Keratinocyte (primary cell): ENCODE measurements around the gene TIGD7. TPM values are rescaled to one million over a fixed set of nuclear protein-coding genes. Genes with fewer than 3 reads are reported as not detected.

Experiments used
- DNase-seq: peaks from one replicate; pipeline ENCODE4 v3.0.0-alpha.2; 2011; ENCODE audit warnings: low read depth, missing footprints, low spot score
- FAIRE-seq: peaks from 2 replicates; lab custom pipeline; 2011; peaks lifted over from hg19 to GRCh38; lab: Jason Lieb, UNC
- H2AFZ ChIP-seq: 2 replicates; pipeline ENCODE4 v1.6.0; 2012; ENCODE audit warnings: low read length, control low read depth, inconsistent platforms; ENCODE audit not compliant: control insufficient read depth
- H3K27ac ChIP-seq: 2 replicates; pipeline ENCODE4 v1.5.1; 2011; ENCODE audit warnings: low read length; ENCODE audit not compliant: control insufficient read depth, insufficient read depth
- H3K27me3 ChIP-seq: 3 replicates; pipeline ENCODE4 v1.6.0; 2011; ENCODE audit warnings: low read length; ENCODE audit not compliant: control insufficient read depth, insufficient read depth; ENCODE audit errors: extremely low read depth
- H3K36me3 ChIP-seq, 2 experiments: 2 replicates in 1 of 2; 3 replicates in 1 of 2; pipeline ENCODE4 v1.5.1; 2011; ENCODE audit warnings: low read length in 2 of 2, mild to moderate bottlenecking in 1 of 2; ENCODE audit not compliant: control insufficient read depth in 2 of 2, insufficient read depth in 2 of 2; ENCODE audit errors: extremely low read depth in 1 of 2
- H3K4me1 ChIP-seq: 3 replicates; pipeline ENCODE4 v1.5.1; 2011; ENCODE audit warnings: low read length; ENCODE audit not compliant: control insufficient read depth, insufficient read depth; ENCODE audit errors: extremely low read depth
- H3K4me2 ChIP-seq: 3 replicates; pipeline ENCODE4 v1.6.0; 2011; ENCODE audit warnings: low read depth, low read length; ENCODE audit not compliant: control insufficient read depth, insufficient read depth; ENCODE audit errors: extremely low read depth
- H3K4me3 ChIP-seq, 3 experiments: fragments of 200-600 bp in 1 of 3; sonication (generic) in 1 of 3; 2 replicates in 2 of 3; 3 replicates in 1 of 3; pipeline ENCODE4 v1.5.1; 2011 to 2016; ENCODE audit warnings: low read length in 3 of 3, mild to moderate bottlenecking in 3 of 3, control low read depth in 2 of 3, inconsistent platforms in 1 of 3, low read depth in 1 of 3, mixed read lengths in 1 of 3, mixed run types in 1 of 3, moderate library complexity in 1 of 3; ENCODE audit not compliant: control insufficient read depth in 2 of 3, insufficient read depth in 2 of 3; ENCODE audit errors: extremely low read depth in 1 of 3
- H3K79me2 ChIP-seq: 2 replicates; pipeline ENCODE4 v1.6.0; 2012; ENCODE audit warnings: low read length; ENCODE audit not compliant: control insufficient read depth, insufficient read depth
- H3K9ac ChIP-seq: 3 replicates; pipeline ENCODE4 v1.6.0; 2011; ENCODE audit warnings: low read length; ENCODE audit not compliant: control insufficient read depth, insufficient read depth; ENCODE audit errors: extremely low read depth
- H3K9me1 ChIP-seq: 3 replicates; pipeline ENCODE4 v1.6.0; 2011; ENCODE audit warnings: low read length; ENCODE audit not compliant: control insufficient read depth, insufficient read depth; ENCODE audit errors: extremely low read depth
- H3K9me3 ChIP-seq: 2 replicates; pipeline ENCODE4 v1.5.1; 2012; ENCODE audit warnings: low read depth, low read length; ENCODE audit not compliant: control insufficient read depth
- H4K20me1 ChIP-seq: 3 replicates; pipeline ENCODE4 v1.6.0; 2011; ENCODE audit warnings: low read length; ENCODE audit not compliant: control insufficient read depth, insufficient read depth; ENCODE audit errors: extremely low read depth
- CTCF ChIP-seq, 3 experiments: IDR thresholded peaks in 1 of 3; conservative IDR thresholded peaks in 1 of 3; optimal IDR thresholded peaks in 1 of 3; 2 replicates in 2 of 3; 3 replicates in 1 of 3; pipeline versions ENCODE3 to v1.5.1; 2011; ENCODE audit warnings: low read length in 3 of 3, mild to moderate bottlenecking in 3 of 3, moderate library complexity in 2 of 3, control low read depth in 1 of 3, inconsistent platforms in 1 of 3; ENCODE audit not compliant: insufficient read depth in 2 of 3; ENCODE audit errors: extremely low read depth in 1 of 3
- EZH2 ChIP-seq: IDR thresholded peaks from one replicate; pipeline ENCODE4 v1.6.1; 2012; ENCODE audit warnings: inconsistent platforms, mild to moderate bottlenecking, low read length, moderate library complexity
- dilution Hi-C: fragments of 300-500 bp; cut with MboI; formaldehyde crosslinking; loops from one replicate; pipeline ENCODE4 v1.7.0; 2020; ENCODE audit warnings: low sequenced_read_pairs; ENCODE audit not compliant: extremely low pct_ligation_motif_present
- polyA plus RNA-seq, 5 experiments: library from polyadenylated mRNA; depleted of rRNA in 3 of 5; stranded (reverse) in 3 of 5; stranded (forward) in 1 of 5; unstranded in 1 of 5; fragments of >200 nt; gene quantifications; 1 replicate in 1 of 5; 2 replicates in 3 of 5; 3 replicates in 1 of 5; pipeline versions ENCODE4 v1.2.1 to v1.2.3, GENCODE V29; 2011 to 2012; ENCODE audit warnings: missing spikeins in 2 of 5, low read depth in 1 of 5, low replicate concordance in 1 of 5

The TIGD7 gene
- polyA plus RNA-seq, 1 donor (not counting 4 experiments of a cell fraction or from before 2014, with no cell fraction given) = 1.6 TPM

GRCh38 chr16:3321816-3322215, 16.6 kb upstream of the TIGD7 start:
- Histone ChIP-seq H3K27ac (no peak overlapping the region), H3K4me1 (no peaks in the 10 kb centered on the region), H3K36me3 (peaks cover 5 to 15% of the 10 kb centered on the region in 2 experiments), H3K4me3 (no peak overlapping the region), H3K27me3 (no peaks in the 10 kb centered on the region), H3K9me1 (no peaks in the 10 kb centered on the region), H3K9me3 (peaks cover 20% of the 10 kb centered on the region), H3K4me2 (no peak overlapping the region), H2AFZ (no peak overlapping the region), H3K79me2 (no peaks in the 10 kb centered on the region), H3K9ac (no peak overlapping the region), H4K20me1 (no peaks in the 10 kb centered on the region)
- TF ChIP-seq CTCF (optimal IDR thresholded peaks at IDR 0.05 in 1 of 3, IDR thresholded peaks at IDR 0.05 in 1 of 3, conservative IDR thresholded peaks at IDR 0.05 in 1 of 3; ENCODE audit: extremely low read depth in 1 of 3, insufficient read depth in 2 of 3, low read length in 3 of 3) (no peak), EZH2 (no peak)
- no peak for FAIRE-seq
- dilution Hi-C loops = no loop called here
- no peak for DNase-seq

DNA sequence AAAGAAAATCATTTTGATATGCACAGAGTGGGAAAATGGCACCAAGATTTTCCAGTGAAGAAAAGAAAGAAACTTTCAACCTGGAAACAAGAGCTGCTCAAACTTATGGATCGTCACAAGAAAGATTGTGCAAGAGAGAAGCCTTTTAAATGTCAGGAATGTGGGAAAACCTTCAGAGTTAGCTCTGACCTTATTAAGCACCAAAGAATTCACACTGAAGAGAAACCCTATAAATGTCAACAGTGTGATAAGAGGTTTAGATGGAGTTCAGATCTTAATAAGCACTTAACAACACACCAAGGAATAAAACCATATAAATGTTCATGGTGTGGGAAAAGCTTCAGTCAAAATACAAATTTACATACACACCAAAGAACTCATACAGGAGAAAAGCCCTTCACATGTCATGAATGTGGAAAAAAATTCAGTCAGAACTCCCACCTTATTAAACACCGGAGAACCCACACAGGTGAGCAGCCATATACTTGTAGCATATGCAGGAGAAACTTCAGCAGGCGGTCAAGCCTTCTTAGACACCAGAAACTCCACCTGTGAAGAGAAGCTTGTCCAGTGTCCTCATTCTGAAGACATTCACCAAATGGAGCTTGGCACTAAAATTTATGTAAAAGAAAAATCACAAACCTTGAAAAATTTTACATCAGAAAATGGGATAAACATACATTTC, 12.2 kb upstream of the TIGD7 start:
- H3K36me3 ChIP-seq = peaks cover 23 to 35% of the 10 kb centered on the region in 2 experiments
- H4K20me1 ChIP-seq = no peaks in the 10 kb centered on the region
- H3K79me2 ChIP-seq = no peaks in the 10 kb centered on the region
- FAIRE-seq = no peak
- H2AFZ ChIP-seq = no peak overlapping the region
- TF ChIP-seq CTCF (optimal IDR thresholded peaks at IDR 0.05 in 1 of 3, IDR thresholded peaks at IDR 0.05 in 1 of 3, conservative IDR thresholded peaks at IDR 0.05 in 1 of 3; ENCODE audit: extremely low read depth in 1 of 3, insufficient read depth in 2 of 3, low read length in 3 of 3) (no peak), EZH2 (no peak)
- peaks cover 31% of the 10 kb centered on the region for H3K9me3 ChIP-seq
- dilution Hi-C loops = no loop called here
- no peak overlapping the region for H3K9ac ChIP-seq
- no peak overlapping the region for H3K27ac ChIP-seq
- no peaks in the 10 kb centered on the region for H3K27me3 ChIP-seq
- H3K4me2 ChIP-seq = no peak overlapping the region
- H3K9me1 ChIP-seq = no peaks in the 10 kb centered on the region
- H3K4me3 ChIP-seq = no peak overlapping the region
- no peaks in the 10 kb centered on the region for H3K4me1 ChIP-seq
- no peak for DNase-seq
